HG03558 (cell line): ENCODE data around the gene FALEC.

ENCODE experiments used
- ATAC-seq: cut with Tn5 transposase; IDR thresholded peaks from one replicate; pipeline ENCODE4 v1.9.1; 2021; ENCODE audit warnings: moderate number of reproducible peaks; ENCODE audit not compliant: unreplicated experiment; ENCODE audit errors: extremely low read depth

FALEC gene

GRCh38 chr1:150515328-150516049, at the start of gene FALEC:
FALEC (plus strand) TSS chr1:150515752.
- peak; percentile 86 for ATAC-seq

GRCh38 chr1:150466964-150467363, 48.6 kb upstream of the FALEC start:
- no peak for ATAC-seq

- ATAC-seq, result no peak
Observed at GRCh38 chr1:150469291-150469690, 46.3 kb upstream of the FALEC start.

GRCh38 chr1:150472601-150473200, 42.9 kb upstream of the FALEC start:
- ATAC-seq, result no peak

- no peak for ATAC-seq
Observed at GRCh38 chr1:150473659-150474058, 41.9 kb upstream of the FALEC start.

GRCh38 chr1:150474869-150475268, 40.7 kb upstream of the FALEC start:
- ATAC-seq, result no peak

GRCh38 chr1:150476754-150477153, 38.8 kb upstream of the FALEC start:
- no peak for ATAC-seq

- no peak for ATAC-seq
Observed at GRCh38 chr1:150477320-150477719, 38.2 kb upstream of the FALEC start.

GRCh38 chr1:150477733-150478132, 37.8 kb upstream of the FALEC start:
- ATAC-seq, result no peak

- ATAC-seq, result no peak
Observed at GRCh38 chr1:150479370-150479769, 36.2 kb upstream of the FALEC start.

GRCh38 chr1:150479927-150480352, 35.6 kb upstream of the FALEC start:
- no peak for ATAC-seq

- ATAC-seq, result no peak
Observed at GRCh38 chr1:150484431-150484830, 31.1 kb upstream of the FALEC start.

GRCh38 chr1:150484861-150485260, 30.7 kb upstream of the FALEC start:
- ATAC-seq, result no peak

GRCh38 chr1:150486966-150487762, 28.4 kb upstream of the FALEC start, which contains the start of gene TARS2:
TARS2 (plus strand) TSS chr1:150487419; CDS start chr1:150487451, 32 bp downstream.
- ATAC-seq, result peak; percentile 98

- ATAC-seq, result no peak
Observed at GRCh38 chr1:150487763-150488115, 27.8 kb upstream of the FALEC start.

- no peak for ATAC-seq
Observed at GRCh38 chr1:150493175-150493574, 22.4 kb upstream of the FALEC start.

- no peak for ATAC-seq
Observed at GRCh38 chr1:150498342-150498741, 17.2 kb upstream of the FALEC start.

- ATAC-seq, result no peak
Observed at GRCh38 chr1:150505431-150505830, 10.1 kb upstream of the FALEC start.

- no peak for ATAC-seq
Observed at GRCh38 chr1:150507912-150508864, 7.4 kb upstream of the FALEC start, which contains the start of gene ECM1. ECM1 (plus strand) TSS chr1:150508109; CDS start chr1:150508210, 101 bp downstream.

GRCh38 chr1:150508982-150509381, 6.6 kb upstream of the FALEC start:
- no peak for ATAC-seq
